ENCODE results near the gene SEC14L1. TPM values are rescaled to one million over a fixed set of nuclear protein-coding genes. Genes with fewer than 3 reads are reported as not detected.

SEC14L1 gene
- total RNA-seq, 1 experiment from 2014 or later: 81.0 TPM

GRCh38 chr17:77128896-77129567 lies 11.7 kb upstream of the SEC14L1 start (continued):
- TF ChIP-seq CREM (CRISPR knock-in tag; IDR thresholded peaks at IDR 0.05) (no peak), NR2C2 (CRISPR knock-in tag; IDR thresholded peaks at IDR 0.05) (no peak), ZNF671 (CRISPR knock-in tag; IDR thresholded peaks at IDR 0.05) (no peak), USF1 (CRISPR knock-in tag; IDR thresholded peaks at IDR 0.05) (no peak), SOX15 (CRISPR knock-in tag; IDR thresholded peaks at IDR 0.05) (no peak), NR1H2 (CRISPR knock-in tag; IDR thresholded peaks at IDR 0.05) (no peak)

- H3K27me3 Mint-ChIP-seq (ENCODE audit: low read depth): no peaks in the 10 kb centered on the region
Measured at GRCh38 chr17:77129568-77130301, 11.0 kb upstream of the SEC14L1 start.

More at GRCh38 chr17:77129568-77130301, 11.0 kb upstream of the SEC14L1 start:
- POLR2A ChIA-PET: interaction anchor here (0.6 to 1.0 kb wide), 3 partner anchors 11 to 43 kb away, joined by 3 to 5 read pairs (median 3); partner anchors contain the start of gene SEC14L1
- H3K4me3 Mint-ChIP-seq: no peak overlapping the region
- ATAC-seq: no peak
- TF ChIP-seq ZNF416 (CRISPR knock-in tag; IDR thresholded peaks at IDR 0.05): no peak
- TF ChIP-seq CDX4 (CRISPR knock-in tag; IDR thresholded peaks at IDR 0.05; ENCODE audit: borderline replicate concordance): no peak
- no peak for TF ChIP-seq IRF2 (CRISPR knock-in tag; IDR thresholded peaks at IDR 0.05; ENCODE audit: borderline replicate concordance, low read depth)
- no peak for TF ChIP-seq ESRRA (CRISPR knock-in tag; IDR thresholded peaks at IDR 0.05; ENCODE audit: borderline replicate concordance)
- TF ChIP-seq ATF2 (CRISPR knock-in tag; IDR thresholded peaks at IDR 0.05; ENCODE audit: borderline replicate concordance, low read depth): no peak
- no peak for TF ChIP-seq FOXJ3 (CRISPR knock-in tag; IDR thresholded peaks at IDR 0.05; ENCODE audit: borderline replicate concordance)
- TF ChIP-seq ETV6 (CRISPR knock-in tag; IDR thresholded peaks at IDR 0.05): no peak
- no peak for TF ChIP-seq MLX (CRISPR knock-in tag; IDR thresholded peaks at IDR 0.05)
- no peak for TF ChIP-seq ZNF232 (CRISPR knock-in tag; IDR thresholded peaks at IDR 0.05)
- no peak for TF ChIP-seq PRDM15 (CRISPR knock-in tag; IDR thresholded peaks at IDR 0.05)
- TF ChIP-seq CBFB (CRISPR knock-in tag; IDR thresholded peaks at IDR 0.05; ENCODE audit: low read depth): no peak
- no peak for TF ChIP-seq CTCF (IDR thresholded peaks at IDR 0.05)
- TF ChIP-seq SMAD3 (CRISPR knock-in tag; IDR thresholded peaks at IDR 0.05; ENCODE audit: borderline replicate concordance): no peak
- no peak for TF ChIP-seq EMX1 (CRISPR knock-in tag; IDR thresholded peaks at IDR 0.05)
- no peak for TF ChIP-seq MYBL2 (CRISPR knock-in tag; IDR thresholded peaks at IDR 0.05)
- CTCF ChIA-PET: interaction anchor here (1.1 to 1.5 kb wide), 2 partner anchors 73 to 262 kb away, joined by 3 to 4 read pairs; no protein-coding TSS in a partner anchor
- no peaks in the 10 kb centered on the region for H3K9me3 Mint-ChIP-seq
- no peaks in the 10 kb centered on the region for H3K36me3 Mint-ChIP-seq
- DNase-seq (ENCODE audit: low spot score): no peak
- peaks cover 3% of the 10 kb centered on the region; the same call in 1 of the 2 replicates for H3K4me1 Mint-ChIP-seq
- H3K27ac Mint-ChIP-seq: peak overlapping the region; percentile 74

Measured in WTC11 (cell line).